ENCODE measurements around the gene PDE6B. TPM values are rescaled to one million over a fixed set of nuclear protein-coding genes. Genes with fewer than 3 reads are reported as not detected.

Gene PDE6B
- total RNA-seq, 1 donor from 2014 or later, result 2.1 TPM

DNA sequence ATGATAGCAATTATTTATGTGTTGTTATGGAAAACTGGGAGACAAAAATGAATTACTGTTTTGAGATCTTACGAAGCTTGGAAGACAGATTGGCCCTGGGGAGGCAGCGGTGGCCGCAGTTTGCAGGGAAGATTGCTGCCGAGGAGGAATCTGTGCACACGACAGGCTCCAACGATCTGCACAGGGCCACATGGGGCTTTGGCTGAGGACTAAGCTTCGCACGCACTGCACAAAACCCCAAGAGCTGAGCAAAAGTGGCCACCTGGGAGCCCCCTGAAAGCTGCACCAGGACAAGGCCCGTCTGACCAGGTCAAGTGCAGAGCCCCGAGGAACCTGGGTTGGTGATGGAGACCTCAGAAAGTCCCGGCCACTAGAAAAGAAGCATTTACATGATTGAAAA is 5.2 kb upstream of the PDE6B start:
- intact Hi-C loops (cut with micrococcal nuclease), result no loop called here
- no peak for ATAC-seq
- DNase-seq, result no peak

DNA sequence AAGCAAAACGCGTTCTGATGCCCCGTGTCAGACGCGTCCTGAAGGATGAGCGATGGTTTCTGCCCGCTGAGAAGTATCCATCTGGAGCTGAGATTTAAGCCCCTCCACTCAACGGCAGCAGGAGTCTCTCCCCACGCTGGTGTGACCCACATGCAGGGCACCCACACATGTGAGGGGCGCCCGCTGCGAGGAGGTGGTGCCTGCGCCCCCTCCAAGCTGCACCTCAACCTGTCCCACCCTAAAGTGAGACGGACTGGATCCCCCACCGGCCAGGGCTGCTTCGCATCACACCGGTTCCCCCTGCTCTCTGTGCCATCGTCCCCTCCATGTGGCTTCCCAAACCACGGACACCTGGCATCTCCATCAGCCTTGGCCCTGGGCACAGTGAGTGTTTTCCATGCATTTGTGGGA is 4.5 kb upstream of the PDE6B start:
- intact Hi-C loops (cut with micrococcal nuclease), result no loop called here
- no peak for ATAC-seq
- no peak for DNase-seq

DNA sequence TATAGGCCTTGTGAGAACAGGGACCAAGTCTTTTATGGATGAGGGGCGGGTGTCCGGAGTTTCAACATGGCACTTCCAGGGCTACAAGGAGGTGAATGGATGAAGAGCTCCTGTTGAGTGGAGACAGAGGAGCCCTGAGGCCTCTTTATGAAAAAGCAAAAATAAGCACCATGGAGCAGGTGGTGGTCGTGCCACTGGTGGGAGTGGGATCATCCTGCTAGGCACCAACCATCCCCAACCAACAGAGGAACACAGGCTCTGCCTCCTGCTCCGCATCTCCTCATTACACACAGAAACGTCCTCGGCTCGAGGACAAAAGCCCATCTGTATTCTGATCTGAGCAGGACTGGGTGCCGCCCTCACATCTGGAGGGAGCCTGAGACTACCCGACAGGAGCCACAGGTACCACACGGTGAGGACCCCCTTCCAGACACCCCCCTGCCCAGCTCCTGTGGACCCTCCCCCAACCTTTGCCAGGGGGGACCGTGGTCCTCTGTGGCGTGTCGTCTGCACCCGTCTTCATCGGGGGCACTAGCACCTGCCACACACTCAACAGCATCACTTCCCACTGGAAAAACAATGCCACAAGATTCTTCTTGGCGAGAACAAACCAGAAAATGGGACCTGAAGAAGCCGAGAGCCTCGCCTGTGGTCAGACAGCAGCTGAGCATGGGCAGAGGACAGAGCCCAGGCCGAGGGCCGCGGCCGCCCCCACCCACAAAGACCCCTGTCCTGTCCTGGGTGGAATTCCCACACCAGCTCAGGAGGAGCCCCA is 3.9 kb upstream of the PDE6B start:
- DNase-seq, result no peak

DNA sequence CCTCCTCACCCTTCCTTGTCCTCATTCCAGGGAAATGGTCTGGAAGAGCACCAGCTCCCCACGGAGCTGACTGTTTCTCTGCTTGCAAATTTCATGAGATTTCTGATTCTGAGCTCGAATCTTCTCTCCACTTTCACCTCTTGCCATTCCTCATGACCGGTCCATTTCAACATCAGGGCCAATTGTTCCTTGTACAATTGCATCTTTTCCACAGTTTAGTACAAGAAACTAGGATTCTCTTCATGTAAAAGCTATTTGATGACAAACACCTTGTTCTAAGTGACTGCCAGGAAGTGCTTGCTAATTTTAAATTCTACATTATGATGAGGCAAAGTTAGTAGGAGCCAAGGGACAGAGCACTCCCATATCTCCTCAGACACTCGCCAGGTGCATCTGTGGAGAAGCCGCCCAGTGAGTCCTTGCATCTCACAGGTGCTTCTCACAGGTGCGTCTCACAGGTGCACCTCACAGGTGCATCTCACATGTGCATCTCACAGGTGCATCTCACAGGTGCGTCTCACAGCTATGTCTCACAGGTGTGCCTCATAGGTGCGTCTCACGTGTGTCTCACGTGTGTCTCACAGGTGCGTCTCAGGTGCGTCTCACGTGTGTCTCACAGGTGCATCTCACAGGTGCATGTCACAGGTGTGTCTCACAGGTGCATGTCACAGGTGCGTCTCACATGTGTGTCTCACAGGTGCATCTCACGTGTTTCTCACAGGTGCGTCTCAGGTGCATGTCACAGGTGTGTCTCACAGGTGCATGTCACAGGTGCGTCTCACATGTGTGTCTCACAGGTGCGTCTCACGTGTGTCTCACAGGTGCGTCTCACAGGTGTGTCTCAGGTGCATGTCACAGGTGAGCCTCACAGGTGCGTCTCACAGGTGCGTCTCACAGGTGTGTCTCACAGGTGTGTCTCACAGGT is 3.0 kb upstream of the PDE6B start:
- intact Hi-C loops (cut with micrococcal nuclease), result no loop called here
- DNase-seq, result no peak

More for the DNA sequence above, 3.9 kb upstream of the PDE6B start:
- ATAC-seq, result no peak
- intact Hi-C loops (cut with micrococcal nuclease), result no loop called here

DNA sequence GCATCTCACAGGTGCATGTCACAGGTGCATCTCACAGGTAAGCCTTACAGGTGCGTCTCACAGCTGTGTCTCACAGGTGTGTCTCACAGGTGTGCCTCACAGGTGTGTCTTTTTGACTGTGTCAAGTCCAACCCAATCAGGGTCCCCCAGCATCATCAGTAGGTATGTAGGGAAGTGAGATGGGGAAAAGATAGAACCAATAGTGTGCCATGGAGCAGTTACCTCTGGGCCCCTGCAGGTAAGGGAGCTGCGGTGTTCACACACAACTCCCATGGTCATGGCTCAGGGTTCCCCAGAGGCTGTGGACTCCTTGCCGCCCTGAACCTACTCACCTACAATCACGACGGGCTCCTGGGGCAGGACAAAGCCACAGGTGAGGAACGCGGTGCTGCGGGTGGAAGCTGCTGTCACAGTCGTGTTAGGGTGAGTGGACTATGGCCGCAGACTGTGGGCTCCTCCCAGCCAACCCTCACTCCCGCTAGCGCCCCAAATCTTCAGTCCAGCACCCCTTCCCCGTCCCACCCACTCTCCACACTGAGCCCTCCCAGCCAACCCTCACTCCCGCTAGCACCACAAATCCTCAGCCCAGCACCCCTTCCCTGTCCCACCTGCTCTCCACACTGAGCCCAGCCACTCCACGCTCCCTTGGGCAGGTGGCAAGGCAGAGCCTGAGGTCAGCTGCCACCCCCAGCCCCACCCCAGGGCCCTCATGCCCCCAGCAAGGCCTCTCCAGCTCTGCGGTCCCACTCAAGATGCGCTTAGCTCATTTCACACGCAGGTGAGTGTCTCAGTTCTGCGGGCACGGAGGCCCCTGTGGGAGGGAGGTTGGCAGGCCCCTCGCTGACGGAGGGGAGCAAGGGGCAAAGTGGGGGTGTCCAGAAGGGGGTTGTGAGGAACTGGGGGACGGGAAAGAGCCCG is 2.1 kb upstream of the PDE6B start:
- intact Hi-C loops (cut with micrococcal nuclease), result no loop called here

More for the DNA sequence above, 3.0 kb upstream of the PDE6B start:
- no peak for ATAC-seq

DNA sequence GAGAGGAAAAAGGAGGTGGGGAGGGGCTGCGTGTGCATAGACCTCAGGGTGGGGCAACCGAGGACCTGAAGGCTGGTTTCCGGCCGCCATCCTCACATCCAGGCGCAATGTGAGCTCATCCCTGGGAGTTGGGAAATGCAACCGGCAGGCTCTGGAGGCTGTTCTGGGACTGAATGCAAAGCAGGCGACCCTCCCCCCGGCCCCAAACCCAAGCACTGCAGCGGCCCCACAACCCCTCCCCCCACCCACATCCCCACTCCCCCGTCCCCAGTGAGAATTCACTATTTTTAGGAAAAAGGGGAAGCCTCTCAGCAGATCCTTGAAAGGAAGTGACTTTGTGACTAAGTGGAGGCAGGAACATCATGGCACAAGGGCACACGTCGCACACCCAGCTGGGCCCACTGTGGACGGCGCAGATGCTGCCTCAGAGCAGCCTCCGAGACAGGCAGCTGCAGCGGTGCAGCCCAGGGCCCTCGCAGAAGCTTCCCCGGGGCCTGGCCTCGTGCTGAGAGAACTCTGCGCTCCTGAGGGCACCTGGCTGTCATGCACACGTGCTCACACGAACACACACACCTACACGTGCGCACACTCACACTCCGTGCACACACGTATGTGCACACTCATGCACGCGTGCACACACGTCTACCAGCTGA is 1.3 kb upstream of the PDE6B start:
- DNase-seq (peak; percentile 9), ATAC-seq (no peak)
- intact Hi-C loops (cut with micrococcal nuclease), result no loop called here

More for the DNA sequence above, 2.1 kb upstream of the PDE6B start:
- DNase-seq, result peak; percentile 15
- no peak for ATAC-seq

DNA sequence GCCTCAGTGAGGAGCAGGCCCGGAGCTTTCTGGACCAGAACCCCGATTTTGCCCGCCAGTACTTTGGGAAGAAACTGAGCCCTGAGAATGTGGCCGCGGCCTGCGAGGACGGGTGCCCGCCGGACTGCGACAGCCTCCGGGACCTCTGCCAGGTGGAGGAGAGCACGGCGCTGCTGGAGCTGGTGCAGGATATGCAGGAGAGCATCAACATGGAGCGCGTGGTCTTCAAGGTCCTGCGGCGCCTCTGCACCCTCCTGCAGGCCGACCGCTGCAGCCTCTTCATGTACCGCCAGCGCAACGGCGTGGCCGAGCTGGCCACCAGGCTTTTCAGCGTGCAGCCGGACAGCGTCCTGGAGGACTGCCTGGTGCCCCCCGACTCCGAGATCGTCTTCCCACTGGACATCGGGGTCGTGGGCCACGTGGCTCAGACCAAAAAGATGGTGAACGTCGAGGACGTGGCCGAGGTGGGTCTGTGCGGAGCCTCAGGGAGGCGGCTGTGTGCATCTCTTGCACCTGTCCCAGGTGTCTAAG is 323 bp downstream of the PDE6B start:
- DNase-seq (peak; percentile 22), ATAC-seq (no peak)
- intact Hi-C loops (cut with micrococcal nuclease), result no loop called here

DNA sequence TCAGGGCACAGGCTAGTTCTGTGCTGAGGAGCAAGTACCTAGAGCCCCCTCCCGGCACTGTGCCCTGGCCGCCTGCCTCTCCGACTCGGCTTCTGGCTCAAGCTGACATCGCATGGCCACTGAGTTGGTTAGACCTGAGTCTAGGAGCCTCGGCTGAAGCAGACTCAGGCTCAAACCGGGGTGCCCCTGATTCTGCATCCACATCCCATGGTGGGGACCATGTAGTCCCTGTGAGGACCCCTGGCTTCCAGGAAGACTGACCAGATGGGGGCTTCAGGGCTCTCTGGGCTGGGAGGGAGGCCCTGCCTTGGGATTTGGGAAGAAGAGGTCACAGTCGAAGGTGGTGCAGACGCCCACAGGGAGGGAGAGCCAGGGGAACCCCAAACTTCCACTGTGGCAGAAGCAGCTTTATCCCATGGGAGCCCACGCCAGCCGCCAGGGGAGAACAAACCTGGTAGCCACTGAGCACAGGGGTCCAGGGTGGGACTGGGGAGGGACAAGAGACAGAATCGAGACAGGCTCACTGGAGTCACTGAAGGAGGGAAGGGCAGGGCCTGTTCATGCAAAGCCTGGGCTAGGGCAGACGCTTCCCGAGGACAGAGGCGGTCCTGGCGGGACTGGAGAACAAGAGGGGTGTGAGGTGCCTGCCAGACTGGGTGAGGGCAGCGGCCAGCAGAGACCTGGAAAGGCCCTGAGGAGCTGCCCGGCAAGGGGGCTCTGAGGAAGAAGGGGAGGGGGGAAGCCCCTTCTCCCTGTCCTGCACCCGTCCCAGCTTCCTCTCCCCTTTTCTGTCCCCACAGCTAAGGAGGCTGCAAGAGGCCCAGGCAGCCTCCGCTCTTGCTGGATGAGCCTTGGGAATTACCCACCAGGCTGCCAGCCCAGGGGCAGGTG is 1.1 kb downstream of the PDE6B start:
- ATAC-seq (no peak), DNase-seq (peak; percentile 21)
- intact Hi-C loops (cut with micrococcal nuclease), result no loop called here

DNA sequence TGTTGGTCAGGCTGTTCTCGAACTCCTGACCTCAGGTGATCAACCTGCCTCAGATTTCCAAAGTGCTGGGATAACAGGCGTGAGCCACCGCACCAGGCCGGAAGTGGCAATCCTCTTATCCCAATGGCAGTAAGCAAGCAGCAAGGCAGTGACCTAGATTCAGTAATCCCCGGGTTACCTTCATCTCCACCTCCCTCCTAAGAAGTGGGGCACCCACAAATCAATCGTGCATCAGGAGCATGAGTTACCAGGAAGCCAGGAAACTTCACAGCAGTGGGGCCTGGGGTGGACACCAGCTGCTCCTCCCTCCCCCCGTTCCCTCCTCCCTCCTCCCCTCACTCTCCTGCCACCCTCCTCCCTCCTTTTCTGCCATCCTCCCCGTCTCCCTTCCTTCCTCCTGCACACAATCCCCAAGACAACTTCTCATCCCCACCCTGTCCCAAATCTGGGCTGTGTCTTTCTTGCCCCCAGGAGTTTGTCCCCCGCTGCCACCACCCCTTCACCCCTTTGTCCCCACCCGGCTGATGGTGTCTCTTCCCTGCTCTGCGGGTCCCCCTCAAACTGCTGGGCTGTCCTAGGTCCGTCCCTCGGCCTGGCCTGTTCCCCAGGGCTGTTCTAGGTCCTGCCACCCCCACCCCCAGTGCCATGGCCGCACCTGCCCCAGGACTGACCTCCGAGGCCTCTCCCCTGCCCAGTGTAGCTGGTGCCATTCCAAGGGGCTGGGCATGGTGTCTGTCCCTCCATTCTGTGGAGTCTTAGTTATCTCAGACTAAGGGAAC is 2.2 kb downstream of the PDE6B start:
- ATAC-seq, result no peak
- DNase-seq, result peak; percentile 11
- intact Hi-C loops (cut with micrococcal nuclease), result no loop called here

DNA sequence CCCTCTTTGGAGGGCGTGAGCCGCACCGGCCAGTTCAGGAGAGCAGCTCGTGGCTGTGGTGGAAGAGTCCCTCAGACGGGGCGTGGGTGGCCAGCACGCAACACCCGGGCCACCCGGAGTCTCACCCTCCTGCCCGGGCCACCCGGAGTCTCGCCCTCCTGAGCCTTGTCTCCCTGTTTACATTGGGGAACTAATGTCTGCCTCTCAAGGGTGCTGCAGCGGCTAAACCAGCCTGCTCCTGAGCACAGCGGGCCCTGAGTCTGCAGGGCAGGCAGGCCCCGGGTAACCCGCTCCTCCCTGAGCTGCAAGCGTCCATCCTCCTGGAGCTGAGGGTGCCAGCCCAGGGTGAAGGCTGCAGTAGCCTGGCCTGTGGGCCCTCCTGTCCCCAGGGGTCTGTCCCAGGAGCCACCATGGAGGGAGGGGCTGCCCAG is 3.0 kb downstream of the PDE6B start:
- peak; percentile 21 for DNase-seq
- intact Hi-C loops (cut with micrococcal nuclease), result no loop called here
- ATAC-seq, result no peak

DNA sequence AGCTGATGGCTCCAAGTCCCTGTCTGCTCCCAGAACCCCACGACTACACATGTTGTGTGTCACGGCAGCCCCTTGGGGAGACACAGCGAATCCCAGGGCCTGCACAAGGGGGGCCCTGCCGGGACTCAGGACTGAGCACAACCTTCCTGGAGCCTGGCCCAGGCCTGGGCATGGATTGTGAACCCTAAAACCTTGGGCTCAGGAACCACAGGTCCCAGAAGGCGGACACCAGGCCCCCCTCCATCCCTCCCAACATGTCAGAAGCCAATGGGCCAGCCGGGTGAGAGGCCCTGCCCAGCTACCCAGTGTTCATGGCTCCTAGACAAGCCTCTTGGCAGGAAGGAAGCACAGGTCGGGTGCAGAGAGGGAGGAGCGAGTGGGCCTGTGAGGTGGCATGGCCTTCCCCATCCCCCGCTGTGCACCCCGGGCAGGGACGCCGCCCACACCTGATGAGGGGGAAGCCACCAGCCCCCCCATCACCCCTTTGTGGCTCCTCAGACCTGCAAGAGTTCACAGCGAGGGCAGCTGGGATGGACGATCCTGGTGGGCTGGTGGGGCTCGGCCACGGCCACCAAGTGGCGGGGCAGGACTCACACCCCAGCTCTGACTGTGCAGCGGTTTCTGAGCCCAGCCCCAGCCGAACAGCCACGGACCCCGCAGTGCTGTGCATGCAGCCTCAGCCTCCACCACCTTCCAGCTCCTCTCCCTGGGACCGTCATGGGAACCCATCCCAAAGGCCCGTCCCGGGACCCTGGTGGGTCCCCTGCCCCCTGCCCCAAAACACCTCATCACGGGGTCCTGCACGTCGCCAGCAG is 3.7 kb downstream of the PDE6B start:
- peak; percentile 19 for DNase-seq

DNA sequence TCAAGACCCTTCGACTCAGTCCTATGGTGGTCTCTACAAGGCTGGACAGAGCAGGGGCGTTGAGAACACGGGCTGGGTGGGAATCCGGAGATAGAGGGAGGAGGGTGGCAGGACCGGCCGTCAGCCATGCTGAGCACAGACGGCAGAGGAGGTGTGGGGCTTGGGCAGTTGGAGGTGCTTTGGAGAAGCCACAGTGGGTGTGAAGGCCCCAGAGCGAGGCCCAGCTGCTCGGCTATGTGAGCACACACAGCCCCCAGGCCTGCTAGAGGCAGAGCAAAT is 4.2 kb downstream of the PDE6B start:
- DNase-seq, result peak; percentile 15
- no peak for ATAC-seq

More for the DNA sequence above, 3.7 kb downstream of the PDE6B start:
- no peak for ATAC-seq
- intact Hi-C loops (cut with micrococcal nuclease), result no loop called here

DNA sequence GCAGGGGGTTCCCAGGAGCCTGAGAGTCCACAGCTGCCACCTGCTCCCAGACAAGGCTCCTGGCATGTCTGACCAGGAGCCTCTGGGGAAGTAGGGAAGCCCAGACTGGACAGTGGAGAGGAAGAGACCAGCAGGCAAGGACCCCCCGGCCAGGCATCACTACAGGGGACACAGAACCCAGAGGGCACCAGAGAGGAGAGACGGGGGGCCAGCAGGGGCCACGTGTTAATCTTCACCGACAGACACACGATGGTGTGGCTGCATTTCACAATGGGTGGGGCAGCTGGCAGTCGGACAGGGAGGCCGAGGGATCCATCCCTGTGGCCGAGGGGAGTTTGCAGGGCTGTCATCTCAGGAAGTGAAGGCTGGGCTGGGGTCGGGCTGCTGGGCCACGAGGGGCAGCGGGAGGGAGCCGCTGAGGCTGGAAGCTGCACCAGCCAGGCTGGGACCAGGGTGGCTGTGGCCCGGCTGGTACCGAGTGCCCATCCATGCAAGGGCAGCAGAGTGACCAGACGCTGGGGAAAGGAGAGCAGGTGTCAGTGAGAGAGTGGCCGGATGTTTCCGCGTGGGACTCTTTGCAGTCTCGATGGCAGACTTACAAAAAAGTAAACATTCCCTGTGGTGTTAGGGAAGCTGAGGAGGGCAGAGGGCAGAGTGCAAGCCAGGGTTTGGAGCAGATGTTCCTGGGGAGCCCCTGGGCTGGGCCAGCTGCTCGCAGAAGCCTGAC is 4.7 kb downstream of the PDE6B start:
- intact Hi-C loops (cut with micrococcal nuclease), result no loop called here
- DNase-seq (peak; percentile 11), ATAC-seq (no peak)

More for the DNA sequence above, 4.2 kb downstream of the PDE6B start:
- intact Hi-C loops (cut with micrococcal nuclease), result no loop called here

DNA sequence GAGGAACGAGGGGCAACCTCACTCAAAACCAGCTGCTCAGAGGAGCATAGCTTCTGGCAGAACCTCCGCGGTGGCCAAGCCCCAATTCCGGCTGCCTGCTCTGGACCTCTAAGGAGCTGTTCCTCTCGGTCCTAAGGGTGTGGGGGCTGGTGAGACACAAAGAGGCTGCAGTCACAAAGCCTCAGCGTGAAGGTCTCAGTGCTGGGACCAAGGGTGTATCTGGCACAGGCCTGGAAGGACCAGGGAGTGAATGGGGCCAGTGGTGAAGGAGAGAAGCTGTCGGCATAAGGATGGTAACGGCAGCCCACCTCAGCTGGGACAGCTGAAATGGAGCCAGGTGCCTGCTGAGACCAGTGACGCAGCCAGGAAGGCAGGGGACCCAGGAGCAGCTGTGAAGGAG is 5.3 kb downstream of the PDE6B start:
- intact Hi-C loops (cut with micrococcal nuclease), result no loop called here
- DNase-seq, result peak; percentile 5
- no peak for ATAC-seq

DNA sequence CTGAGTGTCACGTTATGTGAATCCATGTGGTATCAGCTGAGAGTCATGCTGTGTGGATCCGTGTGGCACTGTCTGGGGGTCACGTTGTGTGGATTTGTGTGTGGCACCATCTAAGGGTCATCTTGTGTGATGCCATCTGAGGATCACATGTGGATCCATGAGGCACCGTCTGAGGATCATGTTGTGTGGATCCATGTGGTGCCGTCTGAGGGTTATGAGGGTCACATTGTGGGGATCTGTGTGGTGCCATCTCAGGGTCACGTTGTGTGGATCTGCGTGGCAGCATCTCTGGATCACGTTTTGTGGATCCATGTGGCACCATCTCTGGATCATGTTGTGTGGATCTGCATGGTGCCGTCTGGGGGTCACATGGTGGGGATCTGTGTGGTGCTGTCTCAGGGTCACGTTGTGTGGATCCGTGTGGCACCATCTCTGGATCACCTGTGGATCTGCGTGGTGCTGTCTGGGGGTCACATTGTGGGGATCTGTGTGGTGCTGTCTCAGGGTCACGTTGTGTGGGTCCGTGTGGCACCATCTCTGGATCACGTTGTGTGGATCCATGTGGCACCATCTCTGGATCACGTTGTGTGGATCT is 6.9 kb downstream of the PDE6B start:
- DNase-seq (peak; percentile 8), ATAC-seq (no peak)
- intact Hi-C loops (cut with micrococcal nuclease), result no loop called here
